Measurements from ENCODE around the gene FNDC8.

Gene FNDC8

GRCh38 chr17:35074711-35075707, 46.4 kb upstream of the FNDC8 start:
- no peaks in the 10 kb centered on the region for H3K36me3 ChIP-seq (ENCODE audit: low read length)
- no peaks in the 10 kb centered on the region for H3K9me2 ChIP-seq (replicated peaks; ENCODE audit: insufficient read depth, low read length)
- H3K4me3 ChIP-seq (ENCODE audit: insufficient read depth, low read length, poor library complexity, severe bottlenecking) = no peak overlapping the region
- H2AFZ ChIP-seq (ENCODE audit: low read depth, low read length, severe bottlenecking) = no peak overlapping the region
- H3F3A ChIP-seq (ENCODE audit: insufficient read depth) = no peaks in the 10 kb centered on the region
- no peak overlapping the region for H3K9ac ChIP-seq (ENCODE audit: low read length)
- H3K4me2 ChIP-seq (ENCODE audit: low read depth, low read length, poor library complexity, severe bottlenecking) = no peak overlapping the region
- H3K27me3 ChIP-seq (ENCODE audit: low read length) = no peaks in the 10 kb centered on the region
- H3K27ac ChIP-seq (ENCODE audit: low read depth, low read length) = no peak overlapping the region
- no peak for TF ChIP-seq EZH2phosphoT487 (conservative IDR thresholded peaks at IDR 0.05; ENCODE audit: low read length)
- TF ChIP-seq, protein P1, sequence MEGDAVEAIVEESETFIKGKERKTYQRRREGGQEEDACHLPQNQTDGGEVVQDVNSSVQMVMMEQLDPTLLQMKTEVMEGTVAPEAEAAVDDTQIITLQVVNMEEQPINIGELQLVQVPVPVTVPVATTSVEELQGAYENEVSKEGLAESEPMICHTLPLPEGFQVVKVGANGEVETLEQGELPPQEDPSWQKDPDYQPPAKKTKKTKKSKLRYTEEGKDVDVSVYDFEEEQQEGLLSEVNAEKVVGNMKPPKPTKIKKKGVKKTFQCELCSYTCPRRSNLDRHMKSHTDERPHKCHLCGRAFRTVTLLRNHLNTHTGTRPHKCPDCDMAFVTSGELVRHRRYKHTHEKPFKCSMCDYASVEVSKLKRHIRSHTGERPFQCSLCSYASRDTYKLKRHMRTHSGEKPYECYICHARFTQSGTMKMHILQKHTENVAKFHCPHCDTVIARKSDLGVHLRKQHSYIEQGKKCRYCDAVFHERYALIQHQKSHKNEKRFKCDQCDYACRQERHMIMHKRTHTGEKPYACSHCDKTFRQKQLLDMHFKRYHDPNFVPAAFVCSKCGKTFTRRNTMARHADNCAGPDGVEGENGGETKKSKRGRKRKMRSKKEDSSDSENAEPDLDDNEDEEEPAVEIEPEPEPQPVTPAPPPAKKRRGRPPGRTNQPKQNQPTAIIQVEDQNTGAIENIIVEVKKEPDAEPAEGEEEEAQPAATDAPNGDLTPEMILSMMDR (IDR thresholded peaks at IDR 0.05; ENCODE audit: insufficient read depth, low read length, poor library complexity, severe bottlenecking) = no peak
- H3K9me3 ChIP-seq (ENCODE audit: insufficient read depth, low read length) = no peaks in the 10 kb centered on the region
- no peaks in the 10 kb centered on the region for H3K79me2 ChIP-seq (ENCODE audit: insufficient read depth, low read length)
- H4K20me1 ChIP-seq (ENCODE audit: low read depth, low read length) = no peaks in the 10 kb centered on the region

DNA sequence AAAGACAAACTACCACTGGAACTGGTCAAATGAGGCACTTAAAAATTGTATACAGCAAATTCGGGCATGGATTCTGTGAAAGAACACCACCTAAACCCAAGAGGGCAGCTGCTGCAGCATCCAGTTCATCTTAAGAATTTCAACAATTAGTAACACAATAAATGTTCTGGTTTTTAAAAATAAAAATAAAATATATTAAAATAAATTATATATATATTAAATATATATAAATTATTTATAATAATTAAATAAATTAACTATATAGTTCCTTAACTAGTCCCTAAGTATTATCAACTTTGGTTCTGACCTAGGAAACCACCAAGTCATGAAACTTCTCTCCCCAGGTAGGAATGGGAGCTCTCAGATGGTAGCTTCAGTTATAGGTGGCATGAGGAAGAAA, 44.5 kb upstream of the FNDC8 start:
- Histone ChIP-seq H2AFZ (ENCODE audit: low read depth, low read length, severe bottlenecking) (no peak overlapping the region), H3K4me2 (ENCODE audit: low read depth, low read length, poor library complexity, severe bottlenecking) (no peak overlapping the region), H3K9ac (ENCODE audit: low read length) (no peak overlapping the region), H3K27ac (ENCODE audit: low read depth, low read length) (no peak overlapping the region), H3K27me3 (ENCODE audit: low read length) (no peaks in the 10 kb centered on the region), H4K20me1 (ENCODE audit: low read depth, low read length) (no peaks in the 10 kb centered on the region), H3K4me3 (ENCODE audit: insufficient read depth, low read length, poor library complexity, severe bottlenecking) (no peak overlapping the region), H3K36me3 (ENCODE audit: low read length) (no peaks in the 10 kb centered on the region), H3K79me2 (ENCODE audit: insufficient read depth, low read length) (no peaks in the 10 kb centered on the region), H3K9me2 (replicated peaks; ENCODE audit: insufficient read depth, low read length) (no peaks in the 10 kb centered on the region), H3K9me3 (ENCODE audit: insufficient read depth, low read length) (no peaks in the 10 kb centered on the region), H3F3A (ENCODE audit: insufficient read depth) (no peaks in the 10 kb centered on the region)
- TF ChIP-seq EZH2phosphoT487 (conservative IDR thresholded peaks at IDR 0.05; ENCODE audit: low read length) = no peak
- TF ChIP-seq, protein P1 (IDR thresholded peaks at IDR 0.05; ENCODE audit: insufficient read depth, low read length, poor library complexity, severe bottlenecking) = no peak

DNA sequence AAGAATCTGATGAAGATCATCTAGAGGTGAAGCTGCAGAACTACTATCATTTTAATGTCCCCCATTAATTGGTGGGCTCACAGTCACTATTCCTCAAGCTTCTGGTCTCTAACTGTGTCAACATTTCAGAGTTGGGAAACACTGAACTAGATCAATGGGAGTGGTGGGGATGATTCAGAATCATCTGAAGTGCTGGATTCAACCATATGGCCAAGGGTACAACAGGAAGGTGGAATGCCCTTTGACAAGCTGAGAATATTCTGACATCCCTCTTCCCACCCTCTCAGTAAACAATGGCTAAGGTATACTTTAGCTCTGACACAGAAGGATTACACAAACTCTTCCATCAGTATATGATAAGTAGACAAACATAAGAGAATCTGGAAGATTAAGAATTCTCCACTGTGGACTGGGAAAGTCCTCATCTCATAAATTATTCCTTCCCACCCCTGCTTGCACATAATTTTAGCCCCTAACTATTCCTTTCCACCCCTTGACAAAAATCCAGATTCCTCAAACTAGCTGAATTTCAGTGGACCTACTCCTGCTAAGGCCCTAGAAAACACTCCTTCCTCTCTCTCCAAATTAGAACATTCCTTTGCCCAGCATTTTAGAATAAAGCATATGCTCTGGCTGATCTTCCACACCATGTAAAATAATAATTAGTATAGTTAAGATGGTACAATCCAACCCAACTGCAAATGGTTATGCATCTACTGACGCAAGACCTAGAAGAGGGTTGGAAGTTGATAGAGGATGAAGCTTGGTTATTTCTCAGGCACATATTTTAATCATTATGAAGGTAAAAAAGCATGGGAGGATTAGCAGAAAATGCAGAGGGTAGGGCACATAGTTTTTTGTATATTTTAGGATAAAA, 41.6 kb upstream of the FNDC8 start:
- no peaks in the 10 kb centered on the region for H3F3A ChIP-seq (ENCODE audit: insufficient read depth)
- no peak overlapping the region for H2AFZ ChIP-seq (ENCODE audit: low read depth, low read length, severe bottlenecking)
- no peak overlapping the region for H3K9ac ChIP-seq (ENCODE audit: low read length)
- no peaks in the 10 kb centered on the region for H3K27me3 ChIP-seq (ENCODE audit: low read length)
- H4K20me1 ChIP-seq (ENCODE audit: low read depth, low read length) = no peaks in the 10 kb centered on the region
- no peak for TF ChIP-seq EZH2phosphoT487 (conservative IDR thresholded peaks at IDR 0.05; ENCODE audit: low read length)
- TF ChIP-seq, protein P1 (IDR thresholded peaks at IDR 0.05; ENCODE audit: insufficient read depth, low read length, poor library complexity, severe bottlenecking) = no peak
- H3K4me3 ChIP-seq (ENCODE audit: insufficient read depth, low read length, poor library complexity, severe bottlenecking) = no peak overlapping the region
- H3K9me3 ChIP-seq (ENCODE audit: insufficient read depth, low read length) = no peaks in the 10 kb centered on the region
- H3K79me2 ChIP-seq (ENCODE audit: insufficient read depth, low read length) = no peaks in the 10 kb centered on the region
- H3K9me2 ChIP-seq (replicated peaks; ENCODE audit: insufficient read depth, low read length) = no peaks in the 10 kb centered on the region
- H3K4me2 ChIP-seq (ENCODE audit: low read depth, low read length, poor library complexity, severe bottlenecking) = no peak overlapping the region
- no peaks in the 10 kb centered on the region for H3K36me3 ChIP-seq (ENCODE audit: low read length)
- H3K27ac ChIP-seq (ENCODE audit: low read depth, low read length) = no peak overlapping the region
